HL-60 (cell line): ENCODE measurements around the gene SNX18.

Experiments
- CTCF ChIP-seq: IDR thresholded peaks from one replicate; pipeline ENCODE4 v1.5.1; 2011; ENCODE audit warnings: low read length, control low read depth, inconsistent platforms; ENCODE audit not compliant: insufficient read depth
- GABPA ChIP-seq: IDR thresholded peaks from 2 replicates; pipeline ENCODE4 v1.6.1; 2012; ENCODE audit warnings: low read depth
- REST ChIP-seq: IDR thresholded peaks from 2 replicates; pipeline ENCODE4 v1.6.1; 2012; ENCODE audit warnings: low read depth; ENCODE audit not compliant: insufficient replicate concordance

GRCh38 chr5:54526604-54527288 lies 9.2 kb downstream of the SNX18 start:
- TF ChIP-seq CTCF: no peak
- TF ChIP-seq REST: no peak
- TF ChIP-seq GABPA: no peak
